Fibroblast of mammary gland (primary cell): ENCODE measurements around the gene ALG3.

ENCODE experiments used
- DNase-seq: peaks from one replicate; pipeline ENCODE4 v3.0.0-alpha.2; 2010; ENCODE audit warnings: low read depth
- H3K4me3 ChIP-seq: 2 replicates; pipeline ENCODE4 v1.5.1; 2011; ENCODE audit warnings: low read depth, mild to moderate bottlenecking, low read length, moderate library complexity; ENCODE audit not compliant: control insufficient read depth
- TF ChIP-seq, protein P1 (sequence below): conservative IDR thresholded peaks from 2 replicates; pipeline ENCODE4 v1.5.1; 2011; ENCODE audit warnings: low read depth, low read length, inconsistent platforms; ENCODE audit not compliant: control insufficient read depth, insufficient read depth

The ALG3 gene

GRCh38 chr3:184249412-184250166 lies 827 bp upstream of the ALG3 start, which contains the start of gene EEF1AKMT4:
EEF1AKMT4 (plus strand) TSS chr3:184249672; CDS start chr3:184249695, 23 bp downstream.
- peak within 1 kb of the TSS; percentile 99 for H3K4me3 ChIP-seq
- peak; percentile 98 for DNase-seq
- TF ChIP-seq, protein P1, sequence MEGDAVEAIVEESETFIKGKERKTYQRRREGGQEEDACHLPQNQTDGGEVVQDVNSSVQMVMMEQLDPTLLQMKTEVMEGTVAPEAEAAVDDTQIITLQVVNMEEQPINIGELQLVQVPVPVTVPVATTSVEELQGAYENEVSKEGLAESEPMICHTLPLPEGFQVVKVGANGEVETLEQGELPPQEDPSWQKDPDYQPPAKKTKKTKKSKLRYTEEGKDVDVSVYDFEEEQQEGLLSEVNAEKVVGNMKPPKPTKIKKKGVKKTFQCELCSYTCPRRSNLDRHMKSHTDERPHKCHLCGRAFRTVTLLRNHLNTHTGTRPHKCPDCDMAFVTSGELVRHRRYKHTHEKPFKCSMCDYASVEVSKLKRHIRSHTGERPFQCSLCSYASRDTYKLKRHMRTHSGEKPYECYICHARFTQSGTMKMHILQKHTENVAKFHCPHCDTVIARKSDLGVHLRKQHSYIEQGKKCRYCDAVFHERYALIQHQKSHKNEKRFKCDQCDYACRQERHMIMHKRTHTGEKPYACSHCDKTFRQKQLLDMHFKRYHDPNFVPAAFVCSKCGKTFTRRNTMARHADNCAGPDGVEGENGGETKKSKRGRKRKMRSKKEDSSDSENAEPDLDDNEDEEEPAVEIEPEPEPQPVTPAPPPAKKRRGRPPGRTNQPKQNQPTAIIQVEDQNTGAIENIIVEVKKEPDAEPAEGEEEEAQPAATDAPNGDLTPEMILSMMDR, result peak; percentile 25

DNA sequence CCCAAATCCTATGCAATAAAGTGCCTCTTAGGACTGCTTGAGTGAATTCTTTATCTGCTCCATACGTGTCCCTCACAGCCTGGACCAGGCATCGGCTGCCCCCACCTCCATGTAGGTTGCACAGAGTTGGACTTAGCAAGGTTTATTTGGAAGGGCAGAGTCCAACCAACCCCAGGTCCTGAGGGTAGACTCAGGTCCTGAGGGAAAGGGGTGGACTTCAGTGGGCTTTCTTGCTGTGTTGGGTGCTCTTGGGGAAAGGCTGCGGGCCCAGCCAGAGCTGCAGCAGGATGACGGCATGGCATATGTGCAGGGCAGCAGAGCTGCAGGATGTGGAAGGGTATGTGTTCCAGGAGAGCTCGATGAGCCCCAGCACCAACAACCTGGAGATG lies 6.5 kb downstream of the ALG3 start:
- DNase-seq, result no peak
- TF ChIP-seq, protein P1, result no peak
- no peak overlapping the region for H3K4me3 ChIP-seq

- TF ChIP-seq, protein P1, result peak; percentile 40
- peak; percentile 33 for DNase-seq
- no peak overlapping the region for H3K4me3 ChIP-seq
Observed at GRCh38 chr3:184241447-184242296, 7.1 kb downstream of the ALG3 start.

DNA sequence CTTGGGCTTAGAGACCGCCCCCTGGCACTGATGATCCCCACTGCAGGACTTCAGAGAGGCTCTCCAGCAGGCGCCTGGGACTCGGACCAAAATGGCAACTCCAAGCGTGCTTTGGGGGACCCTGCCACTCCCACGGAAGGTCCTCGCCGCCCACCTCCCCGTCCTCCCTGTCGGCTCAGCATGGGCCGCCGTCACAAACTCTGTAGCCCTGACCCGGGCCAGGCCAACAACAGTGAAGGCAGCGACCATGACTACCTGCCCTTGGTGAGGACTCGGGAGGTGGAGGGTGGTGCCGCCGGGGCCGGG lies 7.7 kb downstream of the ALG3 start:
- DNase-seq, result no peak
- H3K4me3 ChIP-seq, result no peak overlapping the region
- TF ChIP-seq, protein P1, result no peak

DNA sequence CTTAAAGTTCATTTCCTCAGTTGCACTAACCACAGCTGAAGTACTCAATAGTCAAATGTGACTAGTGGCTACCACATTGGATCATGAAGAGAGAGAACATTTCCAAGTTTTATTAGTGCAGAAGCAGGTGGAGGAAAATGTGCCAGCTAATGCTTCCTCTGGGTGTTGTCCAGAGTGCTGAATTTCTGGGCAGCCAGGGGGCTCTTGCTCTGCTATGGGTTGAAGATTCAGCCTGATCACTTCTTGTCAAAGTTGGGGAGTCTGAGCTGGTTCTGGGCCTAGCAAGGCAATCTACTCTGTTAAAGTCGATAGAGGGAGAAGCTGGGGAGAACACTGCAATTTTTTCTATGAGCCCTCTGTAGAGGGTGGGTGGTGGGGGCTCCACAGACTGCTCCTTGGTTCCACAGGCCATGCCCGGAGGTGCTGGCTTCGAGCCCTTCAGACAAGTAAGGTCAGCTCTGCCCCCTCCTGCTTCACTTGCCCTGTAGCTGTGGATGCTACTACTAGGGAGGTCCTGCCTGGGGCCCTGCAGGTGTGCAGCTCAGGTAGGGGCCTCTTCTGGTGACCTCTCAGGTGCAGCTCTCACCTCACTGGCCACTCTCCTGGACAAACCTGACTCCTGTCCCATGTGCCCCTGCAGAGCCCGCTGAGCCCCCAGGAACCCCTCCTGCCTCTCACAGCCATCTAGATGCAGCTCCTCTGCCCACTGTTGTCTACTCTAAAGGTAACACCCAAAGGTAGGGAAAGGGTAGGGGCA lies 8.2 kb downstream of the ALG3 start:
- no peak overlapping the region for H3K4me3 ChIP-seq
- DNase-seq, result peak; percentile 30
- TF ChIP-seq, protein P1, result peak; percentile 2

DNA sequence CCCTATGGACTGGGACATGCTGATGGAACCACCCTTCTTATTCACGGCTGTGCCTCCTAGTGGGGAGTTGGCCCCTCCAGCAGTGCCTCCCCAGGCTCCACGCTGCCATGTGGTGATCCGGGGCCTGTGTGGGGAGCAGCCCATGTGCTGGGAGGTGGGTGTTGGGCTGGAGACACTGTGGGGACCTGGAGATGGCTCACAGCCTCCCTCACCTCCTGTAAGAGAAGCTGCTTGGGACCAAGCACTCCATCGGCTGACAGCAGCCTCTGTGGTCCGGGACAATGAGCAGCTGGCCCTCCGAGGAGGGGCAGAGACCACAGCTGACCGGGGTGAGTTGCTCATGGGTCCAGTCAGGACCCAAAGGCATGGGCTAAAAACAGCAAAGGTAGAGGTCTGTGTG lies 9.1 kb downstream of the ALG3 start:
- TF ChIP-seq, protein P1, result no peak
- DNase-seq, result no peak

More for the DNA sequence above, 9.1 kb downstream of the ALG3 start:
- no peak overlapping the region for H3K4me3 ChIP-seq
